OCI-LY7 (cell line): ENCODE data around the gene RSPH4A.

Experiments used
- EZH2phosphoT487 ChIP-seq: fragments of 200-600 bp; sonication (generic); IDR thresholded peaks from 2 replicates; pipeline ENCODE4 v1.6.1; 2018; ENCODE audit warnings: low read depth, borderline replicate concordance, mild to moderate bottlenecking, mixed run types, antibody characterized with exemption, low read length, moderate library complexity, mixed read lengths
- TF ChIP-seq, protein P1 (sequence below): fragments of 200-600 bp; sonication (generic); conservative IDR thresholded peaks from 2 replicates; pipeline ENCODE4 v1.5.1; 2014; ENCODE audit warnings: mild to moderate bottlenecking, antibody characterized with exemption, low read length, moderate library complexity, mixed read lengths

DNA sequence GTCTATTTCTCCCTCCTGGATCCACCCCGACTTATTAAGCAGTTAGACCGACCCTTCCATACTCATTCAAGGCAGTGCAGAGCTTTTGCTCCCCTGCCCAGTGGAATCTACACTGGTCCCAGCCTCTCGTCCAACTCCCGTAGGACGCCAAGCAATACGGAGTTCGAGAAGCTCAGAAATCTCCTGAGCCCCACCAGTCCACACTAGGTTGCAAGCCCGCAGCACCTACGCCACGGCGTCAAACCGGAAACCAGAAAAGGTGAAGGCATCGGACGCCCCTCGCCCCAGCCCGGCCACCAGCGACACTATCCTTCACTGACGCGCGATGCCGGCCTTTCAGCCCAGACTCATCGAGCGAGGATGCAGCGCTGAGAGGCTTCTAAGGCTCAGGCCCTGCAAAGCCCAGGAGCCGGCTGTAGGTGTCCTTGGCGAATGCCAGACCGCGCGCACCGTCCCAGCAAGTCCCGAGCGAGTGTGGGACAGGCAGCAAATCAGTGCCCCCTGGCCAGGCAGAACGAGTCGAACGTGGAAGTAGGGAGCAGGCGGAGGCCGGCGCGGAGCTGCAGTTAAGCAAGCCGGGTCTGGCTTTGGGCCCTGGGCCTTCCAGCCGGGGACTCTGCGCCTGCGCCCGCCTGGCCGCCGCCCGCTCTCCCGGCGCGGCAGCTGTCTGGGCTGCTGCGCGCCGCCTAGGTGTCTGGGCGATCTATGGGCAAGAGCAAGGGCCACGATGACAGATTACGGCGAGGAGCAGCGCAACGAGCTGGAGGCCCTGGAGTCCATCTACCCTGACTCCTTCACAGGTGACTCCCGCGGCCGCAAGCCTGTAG lies 45.2 kb upstream of the RSPH4A start, which contains the start of gene RWDD1:
- TF ChIP-seq, protein P1, sequence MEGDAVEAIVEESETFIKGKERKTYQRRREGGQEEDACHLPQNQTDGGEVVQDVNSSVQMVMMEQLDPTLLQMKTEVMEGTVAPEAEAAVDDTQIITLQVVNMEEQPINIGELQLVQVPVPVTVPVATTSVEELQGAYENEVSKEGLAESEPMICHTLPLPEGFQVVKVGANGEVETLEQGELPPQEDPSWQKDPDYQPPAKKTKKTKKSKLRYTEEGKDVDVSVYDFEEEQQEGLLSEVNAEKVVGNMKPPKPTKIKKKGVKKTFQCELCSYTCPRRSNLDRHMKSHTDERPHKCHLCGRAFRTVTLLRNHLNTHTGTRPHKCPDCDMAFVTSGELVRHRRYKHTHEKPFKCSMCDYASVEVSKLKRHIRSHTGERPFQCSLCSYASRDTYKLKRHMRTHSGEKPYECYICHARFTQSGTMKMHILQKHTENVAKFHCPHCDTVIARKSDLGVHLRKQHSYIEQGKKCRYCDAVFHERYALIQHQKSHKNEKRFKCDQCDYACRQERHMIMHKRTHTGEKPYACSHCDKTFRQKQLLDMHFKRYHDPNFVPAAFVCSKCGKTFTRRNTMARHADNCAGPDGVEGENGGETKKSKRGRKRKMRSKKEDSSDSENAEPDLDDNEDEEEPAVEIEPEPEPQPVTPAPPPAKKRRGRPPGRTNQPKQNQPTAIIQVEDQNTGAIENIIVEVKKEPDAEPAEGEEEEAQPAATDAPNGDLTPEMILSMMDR = no peak; the same call in 1 of the 2 replicates
- no peak for TF ChIP-seq EZH2phosphoT487
